Measurements from ENCODE around the gene PRKCZ. TPM values are rescaled to one million over a fixed set of nuclear protein-coding genes. Genes with fewer than 3 reads are reported as not detected.
A peak's percentile ranks its signal among the peaks of the same experiment; 100 is the strongest.

PRKCZ gene
- total and polyA plus RNA-seq, 9 of the 15 experiments (the other 6 are each of a cell fraction or from before 2014, with no cell fraction given): 0.07 to 3.1 (median 1.3) TPM

- no peaks in the 10 kb centered on the region for H3K36me3 ChIP-seq (ENCODE audit: control insufficient read depth, insufficient read depth, low read length)
- peaks cover 43 to 51% of the 10 kb centered on the region in 2 experiments for H3K27me3 ChIP-seq (ENCODE audit: control insufficient read depth in 2 of 2, insufficient read depth in 2 of 2, low read length in 2 of 2)
- H3K4me2 ChIP-seq (ENCODE audit: insufficient read depth, low read length): no peak overlapping the region
- H3K4me3 ChIP-seq: no peak overlapping the region
- DNase-seq (ENCODE audit: extremely low read depth in 1 of 4, low spot score in 3 of 4): no peak
- H3K9ac ChIP-seq (ENCODE audit: insufficient read depth in 1 of 2, low read depth in 2 of 2, low read length in 2 of 2): peak overlapping the region in 1 of 2 experiments; percentile 38; a peak in 1 of 4 replicates
- H3K79me2 ChIP-seq (ENCODE audit: control insufficient read depth, insufficient read depth, low read length): no peaks in the 10 kb centered on the region
- no peak overlapping the region for H2AFZ ChIP-seq (ENCODE audit: low read depth, low read length)
- no peak overlapping the region for H3K27ac ChIP-seq (ENCODE audit: extremely low read depth, low read depth, low read length)
- ChIA-PET CTCF (ENCODE audit: low intra/inter-chr PET ratio) (no interaction called here), POLR2A (interaction anchor here (0.6 to 1.6 kb wide), 3 partner anchors 11 to 65 kb away, joined by 3 read pairs; no protein-coding TSS in a partner anchor)
- FAIRE-seq: no peak
- H3K4me1 ChIP-seq (replicated peaks in 1 of 2; ENCODE audit: control insufficient read depth in 2 of 2, insufficient read depth in 2 of 2, low read length in 2 of 2): peaks cover 3 to 38% of the 10 kb centered on the region in 2 experiments
- no peaks in the 10 kb centered on the region for H4K20me1 ChIP-seq (replicated peaks; ENCODE audit: control insufficient read depth, insufficient read depth, low read length)
- H3K9me1 ChIP-seq (ENCODE audit: control insufficient read depth, insufficient read depth, low read length): peaks cover 2% of the 10 kb centered on the region
- TF ChIP-seq, protein P1, sequence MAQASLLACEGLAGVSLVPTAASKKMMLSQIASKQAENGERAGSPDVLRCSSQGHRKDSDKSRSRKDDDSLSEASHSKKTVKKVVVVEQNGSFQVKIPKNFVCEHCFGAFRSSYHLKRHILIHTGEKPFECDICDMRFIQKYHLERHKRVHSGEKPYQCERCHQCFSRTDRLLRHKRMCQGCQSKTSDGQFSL (CRISPR knock-in tag; IDR thresholded peaks at IDR 0.05): 0 out of 2 replicates have a peak, but pooled peaks have one; percentile 19
- TF ChIP-seq, protein P1 (tag; IDR thresholded peaks at IDR 0.05): no peak
- no peak for TF ChIP-seq EP400 (IDR thresholded peaks at IDR 0.05)
- intact Hi-C loops (cut with micrococcal nuclease): no loop called here
- ATAC-seq: no peak
- no peaks in the 10 kb centered on the region for H3K9me3 ChIP-seq (replicated peaks; ENCODE audit: control insufficient read depth, insufficient read depth, low read depth, low read length)
- BruUV-seq (replicated peaks): no TSS peak
- in situ Hi-C loops (cut with MboI): no loop called here
- WGBS (ENCODE audit: insufficient coverage, low coverage, missing lambda C conversion rate): 12% methylated on average over 28 of the region's 30 CpGs
Measured at GRCh38 chr1:2127187-2128145, 77.3 kb downstream of the PRKCZ start.
